GM12878 (cell line): ENCODE data around the gene CC2D1B. TPM values are rescaled to one million over a fixed set of nuclear protein-coding genes. Genes with fewer than 3 reads are reported as not detected.

Source experiments
- ATAC-seq: fragments of 200-7000 bp; cut with Tn5 transposase; 3 replicates; pipeline ENCODE4 v1.9.1; 2020; ENCODE audit warnings: mild to moderate bottlenecking, moderate library complexity
- BruUV-seq: library from RNA; stranded (reverse); fragments of 400-500 nt; replicated peaks from 2 replicates; lab custom pipeline; 2021; lab: Mats Ljungman, UMichigan
- CTCF ChIA-PET: fragments of 300-600 bp; sonication (Branson Sonifier 250); formaldehyde crosslinking; extraction: SDS; loops from one replicate; lab custom pipeline; 2021; ENCODE audit warnings: inconsistent platforms; lab: Yijun Ruan, JAX
- POLR2A ChIA-PET: fragments of 350-600 bp; formaldehyde crosslinking; extraction: SDS; loops from one replicate; lab custom pipeline; 2021; ENCODE audit warnings: inconsistent platforms; lab: Charles Lee
- RAD21 ChIA-PET: fragments of 300-600 bp; sonication (Branson Sonifier 250); formaldehyde crosslinking; loops from one replicate; lab custom pipeline; 2023; ENCODE audit warnings: antibody characterized with exemption; ENCODE audit not compliant: unreplicated experiment; lab: Charles Lee
- SMC1A ChIA-PET: fragments of 300-600 bp; sonication (Branson Sonifier 250); formaldehyde crosslinking; loops from one replicate; lab custom pipeline; 2023; ENCODE audit not compliant: unreplicated experiment, uncharacterized antibody; lab: Charles Lee
- DNase-seq: peaks from one replicate; pipeline ENCODE4 v3.0.0-alpha.2; 2011; ENCODE audit warnings: low read depth, low spot score
- FAIRE-seq: peaks from 3 replicates; lab custom pipeline; 2011; peaks lifted over from hg19 to GRCh38; lab: Jason Lieb, UNC
- H2AFZ ChIP-seq: 2 replicates; pipeline ENCODE4 v1.6.0; 2011; ENCODE audit warnings: low read depth, low read length, control low read depth; ENCODE audit not compliant: control insufficient read depth
- H3K27ac ChIP-seq: 2 replicates; pipeline ENCODE4 v1.5.1; 2011; ENCODE audit warnings: control low read depth; ENCODE audit not compliant: control insufficient read depth, insufficient read depth
- H3K27me3 ChIP-seq, 2 experiments: replicated peaks in 1 of 2; 2 replicates each; pipeline versions ENCODE4 v1.6.0 to v1.6.1; 2011; ENCODE audit warnings: low read length in 1 of 2; ENCODE audit not compliant: control insufficient read depth in 2 of 2, insufficient read depth in 2 of 2
- H3K36me3 ChIP-seq, 2 experiments: 2 replicates each; pipeline ENCODE4 v1.5.1; 2011; ENCODE audit warnings: low read length in 1 of 2; ENCODE audit not compliant: control insufficient read depth in 2 of 2, insufficient read depth in 2 of 2
- H3K4me1 ChIP-seq: 2 replicates; pipeline ENCODE4 v1.6.1; 2011; ENCODE audit warnings: mild to moderate bottlenecking, low read length, moderate library complexity, mixed read lengths; ENCODE audit not compliant: control insufficient read depth, insufficient read depth
- H3K4me2 ChIP-seq: 2 replicates; pipeline ENCODE4 v1.6.0; 2011; ENCODE audit warnings: control low read depth; ENCODE audit not compliant: control insufficient read depth, insufficient read depth
- H3K4me3 ChIP-seq: fragments of 200-600 bp; sonication (generic); 2 replicates; pipeline ENCODE4 v1.5.1; 2016
- H3K79me2 ChIP-seq: 2 replicates; pipeline ENCODE4 v1.6.0; 2011; ENCODE audit warnings: low read length; ENCODE audit not compliant: control insufficient read depth, insufficient read depth
- H3K9ac ChIP-seq: 2 replicates; pipeline ENCODE4 v1.8.0; 2011; ENCODE audit warnings: low read length, control low read depth, mixed read lengths; ENCODE audit not compliant: control insufficient read depth, insufficient read depth
- H3K9me3 ChIP-seq: replicated peaks from 3 replicates; pipeline ENCODE4 v1.5.1; 2011; ENCODE audit warnings: mild to moderate bottlenecking, low read length; ENCODE audit not compliant: control insufficient read depth, insufficient read depth
- H4K20me1 ChIP-seq: 2 replicates; pipeline ENCODE4 v1.6.0; 2011; ENCODE audit not compliant: control insufficient read depth, insufficient read depth
- ASH2L ChIP-seq: fragments of 300-600, 200-600 bp; sonication (generic); IDR thresholded peaks from 2 replicates; pipeline ENCODE4 v1.6.1; 2017; ENCODE audit warnings: low read depth, mild to moderate bottlenecking, borderline replicate concordance
- DPF2 ChIP-seq: fragments of 450-650 bp; IDR thresholded peaks from 2 replicates; pipeline ENCODE4 v1.6.1; 2017; ENCODE audit warnings: mild to moderate bottlenecking
- GABPA ChIP-seq: IDR thresholded peaks from 2 replicates; pipeline ENCODE4 v1.6.1; 2014; ENCODE audit warnings: antibody characterized with exemption, low read depth, mild to moderate bottlenecking, inconsistent platforms
- KLF5 ChIP-seq: fragments of 450-650 bp; IDR thresholded peaks from 2 replicates; pipeline ENCODE4 v1.6.1; 2014; ENCODE audit warnings: mild to moderate bottlenecking; ENCODE audit not compliant: partially characterized antibody
- MXI1 ChIP-seq: fragments of 150-350 bp; IDR thresholded peaks from 2 replicates; pipeline ENCODE4 v1.6.1; 2011; ENCODE audit warnings: low read depth, mild to moderate bottlenecking, inconsistent platforms, low read length, improper control_type of control experiment
- NFXL1 ChIP-seq: fragments of 450-650 bp; IDR thresholded peaks from 2 replicates; pipeline ENCODE4 v1.6.1; 2017; ENCODE audit warnings: antibody characterized with exemption, mild to moderate bottlenecking, borderline replicate concordance
- PKNOX1 ChIP-seq: fragments of 450-650 bp; IDR thresholded peaks from 2 replicates; pipeline ENCODE4 v1.6.1; 2016; ENCODE audit warnings: mild to moderate bottlenecking
- RFX5 ChIP-seq: IDR thresholded peaks from 2 replicates; pipeline ENCODE4 v1.6.1; 2011; ENCODE audit warnings: low read depth, low read length, improper control_type of control experiment
- SPI1 ChIP-seq: IDR thresholded peaks from 2 replicates; pipeline ENCODE4 v1.6.1; 2011; ENCODE audit warnings: low read depth, mild to moderate bottlenecking, low read length, moderate library complexity, borderline replicate concordance; ENCODE audit not compliant: insufficient read depth
- TBL1XR1 ChIP-seq: IDR thresholded peaks from 2 replicates; pipeline ENCODE4 v1.6.1; 2012; ENCODE audit warnings: low read depth, low read length, improper control_type of control experiment
- ZBTB11 ChIP-seq: fragments of 450-650 bp; formaldehyde crosslinking; IDR thresholded peaks from 2 replicates; pipeline ENCODE4 v1.5.0; 2022; ENCODE audit warnings: mild to moderate bottlenecking, missing genetic modification characterization
- ZNF207 ChIP-seq: fragments of 450-650 bp; IDR thresholded peaks from 2 replicates; pipeline ENCODE4 v1.6.1; 2014; ENCODE audit warnings: antibody characterized with exemption, mild to moderate bottlenecking, borderline replicate concordance
- ZNF217 ChIP-seq: fragments of 450-650 bp; IDR thresholded peaks from 2 replicates; pipeline ENCODE4 v1.6.1; 2017; ENCODE audit warnings: antibody characterized with exemption, mild to moderate bottlenecking
- ZNF24 ChIP-seq: fragments of 450-650 bp; IDR thresholded peaks from 2 replicates; pipeline ENCODE4 v1.6.1; 2017; ENCODE audit warnings: antibody characterized with exemption, mild to moderate bottlenecking
- ZNF687 ChIP-seq: fragments of 450-650 bp; IDR thresholded peaks from 2 replicates; pipeline ENCODE4 v1.6.1; 2017; ENCODE audit warnings: mild to moderate bottlenecking, moderate library complexity
- ZSCAN29 ChIP-seq: fragments of 450-650 bp; IDR thresholded peaks from 2 replicates; pipeline ENCODE4 v1.6.1; 2017; ENCODE audit warnings: mild to moderate bottlenecking, moderate library complexity
- WGBS: methylation state at CpG from one replicate; pipeline ENCODE4 v1.1.6; 2016; ENCODE audit warnings: low lambda C conversion rate; ENCODE audit not compliant: insufficient replicate concordance, insufficient coverage; ENCODE audit errors: missing lambda C conversion rate; 5-methylcytosine and 5-hydroxymethylcytosine counted together
- in situ Hi-C: fragments of 300-500 bp; cut with MboI; formaldehyde crosslinking; loops from 9 replicates; pipeline ENCODE4 v1.14.3; 2018; ENCODE audit warnings: mixed read lengths
- intact Hi-C: fragments of 100-400 bp; cut with micrococcal nuclease; formaldehyde crosslinking; loops from one replicate; pipeline ENCODE4 v1.14.2; 2022; ENCODE audit not compliant: unreplicated experiment
- polyA plus RNA-seq, 11 experiments: library from polyadenylated mRNA; depleted of rRNA in 4 of 11; unstranded in 6 of 11; stranded (reverse) in 5 of 11; fragments of >200 nt; fragmentation: Nextera tagmentation in 4 of 11; fragmentation: Illumina TruSeq in 1 of 11; extraction: Ambion mirVana in 4 of 11; extraction: Trizol in 1 of 11; gene quantifications; 1 replicate in 1 of 11; 2 replicates in 10 of 11; pipeline versions ENCODE4 v1.2.1 to v1.2.3, GENCODE V29; 2011 to 2016; ENCODE audit warnings: inconsistent platforms in 2 of 11, missing spikeins in 2 of 11, low read depth in 1 of 11
- total RNA-seq, 4 experiments: library from RNA; depleted of rRNA in 3 of 4; stranded (reverse); fragments of >200 nt in 3 of 4; fragmentation: Illumina TruSeq in 1 of 4; extraction: Trizol in 1 of 4; gene quantifications; 2 replicates each; pipeline versions ENCODE4 v1.2.1 to v1.2.3, GENCODE V29; 2013 to 2021
- TF ChIP-seq, protein P1 (sequence below): IDR thresholded peaks from 2 replicates; pipeline ENCODE4 v1.6.1; 2012; ENCODE audit warnings: low read depth, low read length, improper control_type of control experiment

CC2D1B gene
- total and polyA plus RNA-seq, 10 of the 15 experiments (the other 5 are each of a cell fraction or from before 2014, with no cell fraction given), result 0.90 to 29.4 (median 14.5) TPM

DNA sequence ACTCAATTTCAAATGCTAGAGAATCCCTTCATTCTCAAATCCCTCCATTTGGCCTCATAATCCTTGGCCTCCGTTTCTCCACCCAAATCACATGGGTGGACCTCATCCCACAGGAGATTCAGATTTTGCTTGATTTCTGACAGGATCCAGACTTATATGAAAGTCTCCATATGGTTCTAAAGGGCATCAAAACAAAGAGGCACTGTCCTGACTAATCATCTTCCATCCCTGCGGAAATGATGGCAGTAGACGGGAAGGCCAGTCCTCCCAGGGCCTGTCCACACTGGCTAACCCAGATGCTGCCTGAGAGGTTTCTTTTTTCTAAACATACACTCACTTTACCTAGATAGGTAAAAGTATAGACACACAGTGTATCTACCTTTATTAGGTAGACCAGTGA is 19.4 kb upstream of the CC2D1B start:
- Histone ChIP-seq H3K27me3 (no peaks in the 10 kb centered on the region), H3K4me1 (no peaks in the 10 kb centered on the region), H3K4me2 (no peak overlapping the region), H3K9ac (no peak overlapping the region), H2AFZ (no peak overlapping the region), H3K79me2 (no peaks in the 10 kb centered on the region), H3K36me3 (peaks cover 27 to 36% of the 10 kb centered on the region in 2 experiments), H3K4me3 (no peak overlapping the region), H3K9me3 (no peaks in the 10 kb centered on the region), H3K27ac (no peak overlapping the region), H4K20me1 (no peaks in the 10 kb centered on the region)
- CTCF ChIA-PET, result no interaction called here
- DNase-seq (no peak), ATAC-seq (no peak), FAIRE-seq (no peak)
- 96% methylated on average over 3 of the region's 3 CpGs for WGBS
- POLR2A ChIA-PET, result no interaction called here
- SMC1A ChIA-PET, result no interaction called here
- RAD21 ChIA-PET, result no interaction called here
- in situ Hi-C loops, result no loop called here
- no TSS peak for BruUV-seq
- intact Hi-C loops, result no loop called here
- TF ChIP-seq ZSCAN29 (no peak), KLF5 (no peak), ZBTB11 (CRISPR knock-in tag) (no peak), MXI1 (no peak), TBL1XR1 (no peak), DPF2 (no peak), ZNF217 (no peak), ZNF687 (no peak), PKNOX1 (no peak), RFX5 (no peak), NFXL1 (no peak), ASH2L (no peak), GABPA (no peak), SPI1 (no peak), ZNF24 (no peak), ZNF207 (no peak)
- TF ChIP-seq, protein P1, sequence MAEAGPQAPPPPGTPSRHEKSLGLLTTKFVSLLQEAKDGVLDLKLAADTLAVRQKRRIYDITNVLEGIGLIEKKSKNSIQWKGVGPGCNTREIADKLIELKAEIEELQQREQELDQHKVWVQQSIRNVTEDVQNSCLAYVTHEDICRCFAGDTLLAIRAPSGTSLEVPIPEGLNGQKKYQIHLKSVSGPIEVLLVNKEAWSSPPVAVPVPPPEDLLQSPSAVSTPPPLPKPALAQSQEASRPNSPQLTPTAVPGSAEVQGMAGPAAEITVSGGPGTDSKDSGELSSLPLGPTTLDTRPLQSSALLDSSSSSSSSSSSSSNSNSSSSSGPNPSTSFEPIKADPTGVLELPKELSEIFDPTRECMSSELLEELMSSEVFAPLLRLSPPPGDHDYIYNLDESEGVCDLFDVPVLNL, result no peak
